SK-N-MC (cell line): Measurements from ENCODE around the gene SMYD2.

Experiments
- EZH2 ChIP-seq: fragments of 200-600 bp; sonication (generic); IDR thresholded peaks from one replicate; pipeline ENCODE4 v1.6.1; 2017; ENCODE audit warnings: antibody characterized with exemption
- POLR2AphosphoS5 ChIP-seq: IDR thresholded peaks from 2 replicates; pipeline ENCODE4 v1.6.1; 2012; ENCODE audit warnings: mild to moderate bottlenecking, low read depth, low read length, borderline replicate concordance

- TF ChIP-seq POLR2AphosphoS5 (no peak), EZH2 (no peak)
Measured at GRCh38 chr1:214362188-214362882, 81.4 kb downstream of the SMYD2 start.
